Lower leg skin (tissue), 3 donors: ENCODE measurements around the gene CERK.

ENCODE experiments used
- POLR2A ChIP-seq, 2 donors: fragments of 450-650 bp; IDR thresholded peaks; one replicate each; pipeline ENCODE4 v1.6.1; 2016 to 2017; ENCODE audit warnings: antibody characterized with exemption in 2 of 2, mild to moderate bottlenecking in 1 of 2, moderate library complexity in 1 of 2
- TF ChIP-seq, protein P1 (sequence below), 3 donors: fragments of 450-650 bp; IDR thresholded peaks; one replicate each; pipeline ENCODE4 v1.5.1; 2016; ENCODE audit warnings: antibody characterized with exemption in 3 of 3, mild to moderate bottlenecking in 3 of 3, moderate library complexity in 2 of 3

DNA sequence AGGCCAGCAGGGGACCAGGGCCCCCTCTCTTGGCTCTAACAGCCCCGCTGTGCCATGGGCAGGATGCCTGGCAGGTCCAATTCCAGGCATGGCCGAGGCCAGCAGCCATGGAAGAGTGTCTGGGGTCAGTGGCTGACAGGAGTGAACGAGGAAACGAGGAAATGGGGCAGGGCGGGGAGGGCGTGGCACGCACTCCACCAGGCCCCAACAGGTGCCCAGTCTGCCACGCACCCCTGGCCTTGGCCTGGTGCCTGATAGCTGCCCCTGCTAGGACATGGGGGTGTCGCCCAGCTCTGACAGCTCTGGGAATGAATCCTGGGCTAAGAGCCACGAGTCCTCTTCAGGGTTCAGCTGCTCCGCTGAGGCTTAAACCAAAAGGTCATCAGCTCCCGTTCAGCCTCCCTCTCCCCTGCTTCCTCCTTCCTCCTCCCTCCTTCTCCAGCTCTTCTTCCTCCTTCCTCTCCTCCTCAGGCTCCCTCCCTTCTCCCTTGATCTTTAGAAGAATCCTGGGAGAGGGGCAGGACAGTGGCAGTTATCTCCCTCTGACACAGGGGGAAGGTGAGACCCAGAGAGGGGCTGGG lies 12.9 kb upstream of the CERK start:
- TF ChIP-seq, protein P1, sequence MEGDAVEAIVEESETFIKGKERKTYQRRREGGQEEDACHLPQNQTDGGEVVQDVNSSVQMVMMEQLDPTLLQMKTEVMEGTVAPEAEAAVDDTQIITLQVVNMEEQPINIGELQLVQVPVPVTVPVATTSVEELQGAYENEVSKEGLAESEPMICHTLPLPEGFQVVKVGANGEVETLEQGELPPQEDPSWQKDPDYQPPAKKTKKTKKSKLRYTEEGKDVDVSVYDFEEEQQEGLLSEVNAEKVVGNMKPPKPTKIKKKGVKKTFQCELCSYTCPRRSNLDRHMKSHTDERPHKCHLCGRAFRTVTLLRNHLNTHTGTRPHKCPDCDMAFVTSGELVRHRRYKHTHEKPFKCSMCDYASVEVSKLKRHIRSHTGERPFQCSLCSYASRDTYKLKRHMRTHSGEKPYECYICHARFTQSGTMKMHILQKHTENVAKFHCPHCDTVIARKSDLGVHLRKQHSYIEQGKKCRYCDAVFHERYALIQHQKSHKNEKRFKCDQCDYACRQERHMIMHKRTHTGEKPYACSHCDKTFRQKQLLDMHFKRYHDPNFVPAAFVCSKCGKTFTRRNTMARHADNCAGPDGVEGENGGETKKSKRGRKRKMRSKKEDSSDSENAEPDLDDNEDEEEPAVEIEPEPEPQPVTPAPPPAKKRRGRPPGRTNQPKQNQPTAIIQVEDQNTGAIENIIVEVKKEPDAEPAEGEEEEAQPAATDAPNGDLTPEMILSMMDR (IDR thresholded peaks at IDR 0.05), result no peak
- TF ChIP-seq POLR2A (IDR thresholded peaks at IDR 0.05), result no peak
